Skeletal muscle satellite cell (primary cell): ENCODE data around the gene TFCP2L1.

Experiments used
- H3K27me3 ChIP-seq: 2 replicates; pipeline ENCODE4 v1.7.0; 2013; ENCODE audit warnings: low read length; ENCODE audit not compliant: control insufficient read depth, insufficient read depth
- H3K36me3 ChIP-seq: 2 replicates; pipeline ENCODE4 v1.7.0; 2013; ENCODE audit warnings: mild to moderate bottlenecking, control low read depth, low read length; ENCODE audit not compliant: insufficient read depth
- H3K4me1 ChIP-seq: 2 replicates; pipeline ENCODE4 v1.7.0; 2013; ENCODE audit warnings: low read length; ENCODE audit not compliant: control insufficient read depth, insufficient read depth
- H3K4me2 ChIP-seq: 2 replicates; pipeline ENCODE4 v1.7.0; 2013; ENCODE audit warnings: mild to moderate bottlenecking, low read length
- H3K4me3 ChIP-seq: 2 replicates; pipeline ENCODE4 v1.7.0; 2013; ENCODE audit warnings: low read length
- H3K9ac ChIP-seq: 2 replicates; pipeline ENCODE4 v1.7.0; 2013; ENCODE audit warnings: mild to moderate bottlenecking, low read depth, low read length, moderate library complexity
- H3K9me3 ChIP-seq: replicated peaks from 2 replicates; pipeline ENCODE4 v1.7.0; 2013; ENCODE audit warnings: mild to moderate bottlenecking, control low read depth, low read length

The TFCP2L1 gene

DNA sequence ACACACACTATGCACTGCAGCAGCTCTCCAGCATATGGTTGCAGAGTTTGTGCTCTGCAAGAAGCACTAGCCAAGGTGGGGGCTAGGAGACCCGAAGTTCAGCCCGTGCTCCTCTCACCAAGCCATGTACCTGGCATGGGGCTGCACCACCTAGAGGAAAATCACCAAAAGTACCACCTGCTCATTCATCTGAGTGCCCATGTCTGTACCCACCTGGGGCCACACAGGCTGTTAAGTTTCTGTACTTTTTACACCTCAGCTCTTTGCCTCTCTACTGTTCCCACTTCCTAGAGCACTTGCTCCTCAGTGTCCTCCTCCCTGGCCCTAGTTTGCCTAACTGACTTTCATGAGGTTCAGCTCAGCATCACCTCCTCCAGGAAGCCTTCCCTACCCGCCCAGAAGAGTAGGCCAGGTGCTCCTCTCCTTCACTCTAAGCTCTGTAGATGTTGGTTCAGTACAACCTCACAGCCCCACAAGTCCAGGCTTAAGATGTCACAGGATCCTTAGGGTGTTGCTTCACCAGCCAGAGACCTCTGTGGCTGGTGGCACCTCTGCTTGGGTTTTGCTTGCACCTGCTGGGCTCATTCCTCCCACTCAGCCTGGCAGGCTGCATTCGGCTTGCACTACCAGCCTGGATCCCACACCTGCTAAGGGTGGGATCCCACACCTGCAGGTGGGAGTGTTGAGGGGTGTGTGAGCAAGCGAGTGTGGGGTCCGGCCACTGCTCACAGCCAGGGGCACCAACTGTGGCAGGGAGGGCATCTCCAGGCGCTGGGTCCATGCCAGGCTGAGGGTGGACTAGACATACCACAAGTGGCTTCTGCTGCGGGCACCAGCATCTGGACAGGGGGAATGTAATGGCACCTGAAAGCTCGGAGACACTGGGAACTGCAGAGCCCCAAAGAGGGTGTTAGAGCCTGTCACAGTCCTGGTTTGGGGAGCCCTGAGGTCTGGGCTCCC is 10.2 kb upstream of the TFCP2L1 start:
- Histone ChIP-seq H3K4me2 (no peak overlapping the region), H3K36me3 (no peaks in the 10 kb centered on the region), H3K9ac (no peak overlapping the region), H3K4me3 (no peak overlapping the region), H3K27me3 (peaks cover 35% of the 10 kb centered on the region), H3K4me1 (no peaks in the 10 kb centered on the region), H3K9me3 (no peaks in the 10 kb centered on the region)

GRCh38 chr2:121293450-121294325 is 8.7 kb upstream of the TFCP2L1 start:
- Histone ChIP-seq H3K27me3 (peaks cover 37% of the 10 kb centered on the region), H3K4me2 (no peak overlapping the region)

GRCh38 chr2:121291251-121291580 is 6.2 kb upstream of the TFCP2L1 start:
- H3K4me1 ChIP-seq, result no peaks in the 10 kb centered on the region
- H3K9ac ChIP-seq, result no peak overlapping the region
- no peak overlapping the region for H3K4me2 ChIP-seq
- no peak overlapping the region for H3K4me3 ChIP-seq
- no peaks in the 10 kb centered on the region for H3K9me3 ChIP-seq
- H3K36me3 ChIP-seq, result no peaks in the 10 kb centered on the region
- H3K27me3 ChIP-seq, result peaks cover 41% of the 10 kb centered on the region

More at GRCh38 chr2:121293450-121294325, 8.7 kb upstream of the TFCP2L1 start:
- no peaks in the 10 kb centered on the region for H3K9me3 ChIP-seq
- H3K9ac ChIP-seq, result no peak overlapping the region
- H3K36me3 ChIP-seq, result no peaks in the 10 kb centered on the region
- no peak overlapping the region for H3K4me3 ChIP-seq
- H3K4me1 ChIP-seq, result no peaks in the 10 kb centered on the region

DNA sequence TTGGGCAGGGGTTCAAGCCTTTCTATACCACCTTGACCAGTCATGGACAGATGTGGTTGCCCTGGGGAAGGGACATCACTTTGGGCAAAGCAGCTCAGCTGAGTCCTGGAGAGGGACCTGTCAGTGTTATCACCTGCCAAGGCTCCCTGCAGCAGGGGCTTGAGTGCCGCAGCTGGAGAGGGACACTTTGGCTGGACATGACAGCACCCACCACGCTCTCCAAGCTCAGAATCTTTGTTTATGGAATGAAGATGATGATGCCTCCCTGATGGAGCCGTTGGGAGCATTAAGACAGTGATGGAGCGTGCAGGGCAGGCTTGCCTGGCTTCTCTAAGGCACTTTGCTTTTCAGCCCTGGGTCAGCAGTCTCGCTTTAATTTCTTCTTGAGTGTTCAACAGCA is 4.3 kb upstream of the TFCP2L1 start:
- no peak overlapping the region for H3K9ac ChIP-seq
- H3K27me3 ChIP-seq, result peaks cover 53% of the 10 kb centered on the region
- peaks cover 8% of the 10 kb centered on the region for H3K4me1 ChIP-seq

GRCh38 chr2:121288454-121289231 is 3.6 kb upstream of the TFCP2L1 start:
- H3K9ac ChIP-seq, result no peak overlapping the region
- H3K27me3 ChIP-seq, result peaks cover 53% of the 10 kb centered on the region
- no peaks in the 10 kb centered on the region for H3K9me3 ChIP-seq
- H3K4me3 ChIP-seq, result no peak overlapping the region
- H3K4me2 ChIP-seq, result no peak overlapping the region
- H3K36me3 ChIP-seq, result no peaks in the 10 kb centered on the region
- H3K4me1 ChIP-seq, result peaks cover 10% of the 10 kb centered on the region

More for the DNA sequence above, 4.3 kb upstream of the TFCP2L1 start:
- H3K4me3 ChIP-seq, result no peak overlapping the region
- H3K9me3 ChIP-seq, result no peaks in the 10 kb centered on the region
- no peak overlapping the region for H3K4me2 ChIP-seq
- no peaks in the 10 kb centered on the region for H3K36me3 ChIP-seq

DNA sequence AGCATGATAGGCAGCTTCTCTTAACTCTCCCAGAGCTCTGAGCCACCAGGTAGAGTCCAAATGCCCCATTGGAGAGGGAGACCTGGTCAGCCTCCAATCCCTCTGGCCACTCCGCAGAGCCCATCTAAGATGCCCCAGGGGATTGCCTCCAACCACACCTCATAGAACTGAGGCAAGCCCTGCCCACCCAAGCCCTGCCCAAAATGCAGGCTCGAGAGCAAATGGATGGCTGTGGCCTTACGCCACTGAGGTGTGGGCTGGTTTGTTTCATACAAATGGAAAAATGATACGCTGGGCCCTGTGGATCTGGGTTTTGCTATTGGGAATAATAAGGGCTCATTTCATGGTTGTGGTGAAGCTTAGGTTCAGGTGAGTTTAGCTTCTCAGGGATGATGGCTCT is 3.0 kb upstream of the TFCP2L1 start:
- Histone ChIP-seq H3K4me3 (no peak overlapping the region), H3K9ac (no peak overlapping the region), H3K36me3 (no peaks in the 10 kb centered on the region), H3K27me3 (peaks cover 58% of the 10 kb centered on the region), H3K9me3 (no peaks in the 10 kb centered on the region), H3K4me2 (no peak overlapping the region), H3K4me1 (peaks cover 11% of the 10 kb centered on the region)

DNA sequence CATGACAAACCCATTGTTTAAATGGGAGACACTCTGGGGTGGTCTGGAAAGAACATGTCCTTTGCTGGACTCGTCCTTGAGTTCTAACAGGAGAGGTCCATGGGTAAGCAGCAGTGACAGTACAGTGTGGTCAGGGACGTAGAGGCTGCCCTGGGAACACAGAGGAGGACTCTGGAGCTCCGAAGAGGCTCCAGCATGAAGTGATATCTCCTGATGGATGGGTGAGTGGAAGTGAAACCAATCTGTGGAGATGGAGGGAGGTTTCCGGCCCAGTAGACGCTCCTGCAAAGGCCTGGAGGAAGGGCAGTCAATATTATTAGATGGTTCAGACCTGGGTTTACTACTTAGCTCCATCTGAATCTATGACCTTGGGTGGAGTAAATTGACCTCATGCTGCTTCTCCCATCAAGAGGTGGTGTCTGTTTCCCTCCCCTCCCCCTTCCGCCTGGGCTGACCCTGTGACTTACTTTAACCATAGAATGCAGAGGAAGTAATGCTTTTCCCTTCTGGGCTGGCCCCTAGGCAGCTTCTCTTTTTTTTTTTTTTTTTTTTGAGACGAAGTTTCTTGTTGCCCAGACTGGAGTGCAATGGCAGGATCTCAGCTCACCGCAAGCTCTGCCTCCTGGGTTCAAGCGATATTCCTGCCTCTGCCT is 2.3 kb upstream of the TFCP2L1 start:
- Histone ChIP-seq H3K9ac (no peak overlapping the region), H3K4me3 (no peak overlapping the region), H3K27me3 (peaks cover 65% of the 10 kb centered on the region), H3K9me3 (no peaks in the 10 kb centered on the region), H3K4me2 (no peak overlapping the region), H3K4me1 (peaks cover 16% of the 10 kb centered on the region), H3K36me3 (no peaks in the 10 kb centered on the region)

GRCh38 chr2:121286506-121286905 is 1.5 kb upstream of the TFCP2L1 start:
- H3K4me1 ChIP-seq, result peaks cover 16% of the 10 kb centered on the region
- H3K9ac ChIP-seq, result no peak overlapping the region
- no peaks in the 10 kb centered on the region for H3K9me3 ChIP-seq
- peaks cover 68% of the 10 kb centered on the region for H3K27me3 ChIP-seq
- H3K36me3 ChIP-seq, result no peaks in the 10 kb centered on the region
- no peak overlapping the region for H3K4me2 ChIP-seq
- no peak overlapping the region for H3K4me3 ChIP-seq

DNA sequence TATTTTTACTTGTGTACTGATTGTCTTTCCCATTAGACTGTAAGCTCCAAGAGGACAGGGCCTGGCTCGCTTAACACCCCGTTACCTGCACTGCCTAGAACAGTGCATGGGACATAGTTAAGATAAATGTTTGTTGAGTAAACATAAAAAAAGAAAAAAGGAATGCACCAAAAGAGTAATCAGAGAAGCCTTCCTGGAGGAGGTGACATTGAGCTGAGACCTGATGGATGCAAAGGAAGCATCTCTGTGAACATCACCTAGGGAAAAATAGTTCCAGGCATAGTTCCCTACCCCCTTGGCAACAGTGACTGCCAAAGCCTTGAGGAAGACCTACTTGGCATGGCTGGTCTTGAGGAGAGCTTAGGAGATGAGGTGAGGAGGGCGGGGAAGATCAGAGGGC is 924 bp upstream of the TFCP2L1 start:
- Histone ChIP-seq H3K36me3 (no peaks in the 10 kb centered on the region), H3K4me1 (peaks cover 16% of the 10 kb centered on the region), H3K9ac (no peak overlapping the region), H3K27me3 (peaks cover 74% of the 10 kb centered on the region), H3K4me3 (no peak overlapping the region), H3K9me3 (no peaks in the 10 kb centered on the region), H3K4me2 (no peak overlapping the region)

- no peaks in the 10 kb centered on the region for H3K9me3 ChIP-seq
- peaks cover 16% of the 10 kb centered on the region for H3K4me1 ChIP-seq
- H3K27me3 ChIP-seq, result peaks cover 83% of the 10 kb centered on the region
- H3K4me3 ChIP-seq, result peak overlapping the region; percentile 53
- peak overlapping the region; percentile 75 for H3K4me2 ChIP-seq
- H3K9ac ChIP-seq, result no peak overlapping the region
- no peaks in the 10 kb centered on the region for H3K36me3 ChIP-seq
Observed at GRCh38 chr2:121283670-121284462, 1.1 kb downstream of the TFCP2L1 start.
